Gastroesophageal sphincter (tissue), 4 donors: ENCODE results near the gene PBRM1. TPM values are rescaled to one million over a fixed set of nuclear protein-coding genes. Genes with fewer than 3 reads are reported as not detected.

Experiments used
- ATAC-seq: fragments of 150-250 bp; one replicate; pipeline ENCODE4 v1.9.1; 2016; ENCODE audit warnings: mild to moderate bottlenecking, moderate library complexity
- H3K27ac ChIP-seq, 4 donors: fragments of 200-600 bp; sonication (generic) in 3 of 4; 1 replicate in 3 of 4; 2 replicates in 1 of 4; pipeline ENCODE4 v1.5.1; 2016 to 2019
- H3K27me3 ChIP-seq: fragments of 200-600 bp; sonication (generic); one replicate; pipeline ENCODE4 v1.5.1; 2019
- H3K36me3 ChIP-seq, 2 donors: fragments of 200-600 bp; sonication (generic); one replicate each; pipeline ENCODE4 v1.5.1; 2019; ENCODE audit warnings: control low read depth in 1 of 2
- H3K4me1 ChIP-seq, 3 donors: fragments of 200-600 bp; sonication (generic); 1 replicate in 2 of 3; 2 replicates in 1 of 3; pipeline ENCODE4 v1.5.1; 2016 to 2019; ENCODE audit warnings: control low read depth in 2 of 3
- H3K4me3 ChIP-seq, 2 donors: fragments of 200-600 bp; sonication (generic); one replicate each; pipeline ENCODE4 v1.5.1; 2019; ENCODE audit warnings: mild to moderate bottlenecking in 1 of 2, moderate library complexity in 1 of 2
- H3K9me3 ChIP-seq, 3 donors: fragments of 200-600 bp; sonication (generic); one replicate each; pipeline ENCODE4 v1.5.1; 2017 to 2019; ENCODE audit warnings: control low read depth in 2 of 3
- CTCF ChIP-seq, 4 experiments: fragments of 200-600 bp in 2 of 4; fragments of 450-650 bp in 2 of 4; sonication (generic) in 1 of 4; IDR thresholded peaks; one replicate each; pipeline ENCODE4 v1.5.1; 2017 to 2019; ENCODE audit warnings: antibody characterized with exemption in 4 of 4, mild to moderate bottlenecking in 2 of 4, moderate library complexity in 2 of 4
- EP300 ChIP-seq: sonication (generic); formaldehyde crosslinking; IDR thresholded peaks from one replicate; pipeline ENCODE4 v1.6.1; 2017; ENCODE audit warnings: antibody characterized with exemption, mild to moderate bottlenecking
- POLR2A ChIP-seq, 2 donors: fragments of 450-650 bp; IDR thresholded peaks; one replicate each; pipeline ENCODE4 v1.6.1; 2017; ENCODE audit warnings: antibody characterized with exemption in 2 of 2, mild to moderate bottlenecking in 2 of 2, moderate library complexity in 1 of 2
- POLR2AphosphoS5 ChIP-seq: sonication (generic); formaldehyde crosslinking; IDR thresholded peaks from one replicate; pipeline ENCODE4 v1.6.1; 2017; ENCODE audit warnings: antibody characterized with exemption
- WGBS, 2 donors: methylation state at CpG; one replicate each; pipeline ENCODE4 v1.1.5; 2018; ENCODE audit warnings: low coverage in 1 of 2; 5-methylcytosine and 5-hydroxymethylcytosine counted together
- total RNA-seq, 4 donors: library from RNA; depleted of rRNA; stranded (reverse); fragments of >200 nt; gene quantifications; one replicate each; pipeline ENCODE4 v1.1.0, GENCODE V29; 2016

The PBRM1 gene
- total RNA-seq, 4 donors from 2014 or later: 73.9 to 105 (median 98.4) TPM

DNA sequence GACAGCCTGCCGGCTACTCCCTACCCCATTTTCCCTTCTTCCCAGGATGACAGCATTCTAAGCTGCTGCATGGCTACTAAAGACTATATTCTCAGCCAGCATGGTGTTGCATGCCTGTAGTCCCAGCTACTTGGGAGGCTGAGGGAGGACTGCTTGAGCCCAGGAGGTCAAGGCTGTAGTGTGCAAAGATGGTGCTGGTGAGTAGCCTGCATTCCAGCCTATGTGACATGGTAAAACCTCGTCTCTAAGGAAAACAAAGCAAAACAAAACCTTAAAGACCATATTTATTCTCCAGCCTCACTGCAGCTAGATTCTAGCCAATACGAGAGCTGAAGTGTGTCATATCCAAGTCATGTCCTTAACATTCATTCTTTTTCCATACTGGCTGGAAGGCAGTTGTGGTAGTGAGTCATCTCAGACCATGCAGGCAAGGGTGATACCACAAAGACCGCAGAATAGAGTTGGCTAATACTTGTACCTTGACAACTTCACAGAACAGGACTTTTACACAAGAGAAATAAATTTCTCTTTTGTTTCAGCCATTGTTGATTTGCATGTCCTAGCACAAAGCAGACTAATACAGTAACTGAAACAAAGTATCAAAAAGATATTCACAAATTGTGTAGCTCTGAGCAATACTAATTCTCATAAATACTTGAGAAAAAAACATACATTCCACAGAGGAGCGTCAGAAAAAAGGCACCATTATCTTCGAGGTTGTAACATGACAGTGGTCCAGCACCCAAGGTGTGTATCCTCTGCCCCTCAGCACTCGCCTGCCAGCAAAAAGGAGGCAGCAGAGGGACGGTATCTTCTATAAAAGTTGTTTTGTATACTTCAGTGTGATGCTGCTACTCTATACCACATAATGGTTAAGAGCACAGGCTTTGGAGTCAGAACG, 14.8 kb downstream of the PBRM1 start:
- no peaks in the 10 kb centered on the region for H3K27me3 ChIP-seq
- no peaks in the 10 kb centered on the region for H3K9me3 ChIP-seq
- peaks cover 0 to 79% of the 10 kb centered on the region in 2 donors for H3K36me3 ChIP-seq
- peaks cover 0 to 21% (median 5%) of the 10 kb centered on the region in 3 donors for H3K4me1 ChIP-seq
- peak overlapping the region; percentile 55 to 73 (median 60) for H3K27ac ChIP-seq
- no peak overlapping the region for H3K4me3 ChIP-seq
- peak; percentile 17 for TF ChIP-seq POLR2AphosphoS5
- TF ChIP-seq POLR2A (IDR thresholded peaks at IDR 0.05): no peak
- peak; percentile 84 for ATAC-seq
- 42 to 47% methylated on average over 9 of the region's 9 CpGs for WGBS, 2 donors

DNA sequence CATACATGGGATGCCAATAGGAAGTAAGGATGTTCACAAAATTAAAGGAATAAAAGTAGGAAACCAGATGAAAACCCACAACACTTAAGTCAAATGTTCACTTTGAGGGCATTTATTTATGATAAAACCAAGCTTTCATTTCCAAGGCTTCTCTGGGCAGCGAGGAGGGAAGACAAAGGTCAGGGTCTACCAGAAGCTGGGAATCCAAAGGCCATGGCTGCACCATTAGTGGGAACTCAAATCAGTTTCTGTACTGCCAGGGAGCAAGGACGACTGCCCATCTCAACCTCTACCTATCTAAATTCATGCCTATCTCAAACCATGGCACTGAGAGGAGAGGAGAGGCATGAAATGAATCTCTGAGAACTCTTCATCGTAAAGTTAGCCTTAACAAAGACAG, 22.6 kb downstream of the PBRM1 start:
- H3K27me3 ChIP-seq: no peaks in the 10 kb centered on the region
- H3K4me3 ChIP-seq: no peak overlapping the region
- TF ChIP-seq POLR2A (IDR thresholded peaks at IDR 0.05): no peak
- TF ChIP-seq POLR2AphosphoS5: no peak
- TF ChIP-seq CTCF (IDR thresholded peaks at IDR 0.05): no peak
- TF ChIP-seq EP300: no peak
- WGBS, 2 donors: 84 to 90% methylated on average over 3 of the region's 3 CpGs
- H3K4me1 ChIP-seq: no peaks in the 10 kb centered on the region
- no peaks in the 10 kb centered on the region for H3K9me3 ChIP-seq
- peaks cover 4 to 100% of the 10 kb centered on the region in 2 donors for H3K36me3 ChIP-seq
- H3K27ac ChIP-seq: no peak overlapping the region
- ATAC-seq: no peak

DNA sequence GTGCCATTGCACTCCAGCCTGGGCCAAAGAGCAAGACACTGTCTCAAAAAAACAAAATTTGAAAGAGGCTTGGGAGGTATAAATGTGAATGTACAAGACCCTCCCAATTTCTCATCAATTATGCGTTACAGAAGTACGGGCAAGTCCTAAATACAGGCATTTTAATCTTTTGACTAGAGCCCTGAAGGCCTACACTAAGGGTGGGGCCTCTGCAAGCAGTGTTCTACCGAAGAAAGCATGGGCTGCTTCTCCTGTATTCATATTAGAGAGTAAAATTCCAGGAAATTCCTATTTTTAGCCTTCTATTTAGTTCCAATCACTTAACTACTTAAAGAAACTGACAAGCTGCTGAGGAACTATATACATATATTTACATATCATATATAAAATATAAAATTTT, 25.7 kb downstream of the PBRM1 start:
- peaks cover 4 to 100% of the 10 kb centered on the region in 2 donors for H3K36me3 ChIP-seq
- TF ChIP-seq EP300: no peak
- TF ChIP-seq POLR2A (IDR thresholded peaks at IDR 0.05): no peak
- no peak for TF ChIP-seq POLR2AphosphoS5
- TF ChIP-seq CTCF (IDR thresholded peaks at IDR 0.05): no peak

GRCh38 chr3:52655895-52656294, 29.8 kb downstream of the PBRM1 start:
- Histone ChIP-seq H3K27me3 (no peaks in the 10 kb centered on the region), H3K27ac (no peak overlapping the region), H3K4me3 (no peak overlapping the region), H3K36me3 (peaks cover 0 to 100% of the 10 kb centered on the region in 2 donors), H3K4me1 (no peaks in the 10 kb centered on the region), H3K9me3 (no peaks in the 10 kb centered on the region)
- TF ChIP-seq POLR2AphosphoS5 (no peak), POLR2A (IDR thresholded peaks at IDR 0.05) (no peak), CTCF (IDR thresholded peaks at IDR 0.05) (no peak), EP300 (no peak)
- 97 to 100% methylated on average over 3 of the region's 3 CpGs for WGBS, 2 donors
- no peak for ATAC-seq

More for the DNA sequence above, 25.7 kb downstream of the PBRM1 start:
- no peak overlapping the region for H3K27ac ChIP-seq
- no peaks in the 10 kb centered on the region for H3K9me3 ChIP-seq
- 50 to 62% methylated on average over 2 to 3 of the region's 3 CpGs for WGBS, 2 donors
- H3K4me1 ChIP-seq: no peaks in the 10 kb centered on the region
- H3K4me3 ChIP-seq: no peak overlapping the region
- H3K27me3 ChIP-seq: no peaks in the 10 kb centered on the region
- ATAC-seq: no peak

- ATAC-seq: no peak
- TF ChIP-seq POLR2AphosphoS5: no peak
- no peak for TF ChIP-seq EP300
- TF ChIP-seq POLR2A (IDR thresholded peaks at IDR 0.05): no peak
- TF ChIP-seq CTCF (IDR thresholded peaks at IDR 0.05): no peak
- H3K27ac ChIP-seq: no peak overlapping the region
- H3K27me3 ChIP-seq: no peaks in the 10 kb centered on the region
- H3K4me3 ChIP-seq: no peak overlapping the region
- peaks cover 0 to 97% of the 10 kb centered on the region in 2 donors for H3K36me3 ChIP-seq
- H3K4me1 ChIP-seq: no peaks in the 10 kb centered on the region
- no peaks in the 10 kb centered on the region for H3K9me3 ChIP-seq
Measured at GRCh38 chr3:52651592-52651991, 34.1 kb downstream of the PBRM1 start.
